LNCaP clone FGC (cell line): Measurements from ENCODE around the gene CPNE1.

Experiments
- DNase-seq: peaks from one replicate; pipeline ENCODE4 v3.0.0-alpha.2; 2011; ENCODE audit warnings: low read depth
- H3K4me3 ChIP-seq: 2 replicates; pipeline ENCODE4 v1.5.1; 2011; ENCODE audit warnings: mild to moderate bottlenecking, low read depth, low read length, control low read depth
- TF ChIP-seq, protein P1 (sequence below): IDR thresholded peaks from 2 replicates; pipeline ENCODE4 v1.5.1; 2012; ENCODE audit warnings: mild to moderate bottlenecking; ENCODE audit not compliant: control insufficient read depth, insufficient read depth; ENCODE audit errors: extremely low read depth

The CPNE1 gene

DNA sequence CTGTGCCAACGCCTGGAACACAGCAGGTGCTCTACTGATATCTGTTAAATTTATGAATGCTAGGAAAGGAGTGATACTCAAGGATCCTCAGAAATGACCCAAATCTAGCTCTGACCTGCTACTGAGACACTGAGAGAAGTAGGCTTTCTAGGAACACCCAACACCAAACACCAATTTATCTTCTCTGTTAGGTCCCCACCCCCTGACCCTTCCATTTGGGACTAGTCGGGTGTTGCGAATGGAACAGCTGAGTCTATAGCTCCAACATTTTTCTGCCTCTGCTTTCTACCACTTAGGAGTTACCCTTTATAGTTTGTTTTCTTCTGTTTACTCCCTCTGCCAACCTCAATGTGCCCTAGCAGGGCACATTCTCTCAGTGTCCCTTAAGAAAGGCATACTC, 24.0 kb downstream of the CPNE1 start:
- no peak for DNase-seq
- H3K4me3 ChIP-seq = no peak overlapping the region
- TF ChIP-seq, protein P1, sequence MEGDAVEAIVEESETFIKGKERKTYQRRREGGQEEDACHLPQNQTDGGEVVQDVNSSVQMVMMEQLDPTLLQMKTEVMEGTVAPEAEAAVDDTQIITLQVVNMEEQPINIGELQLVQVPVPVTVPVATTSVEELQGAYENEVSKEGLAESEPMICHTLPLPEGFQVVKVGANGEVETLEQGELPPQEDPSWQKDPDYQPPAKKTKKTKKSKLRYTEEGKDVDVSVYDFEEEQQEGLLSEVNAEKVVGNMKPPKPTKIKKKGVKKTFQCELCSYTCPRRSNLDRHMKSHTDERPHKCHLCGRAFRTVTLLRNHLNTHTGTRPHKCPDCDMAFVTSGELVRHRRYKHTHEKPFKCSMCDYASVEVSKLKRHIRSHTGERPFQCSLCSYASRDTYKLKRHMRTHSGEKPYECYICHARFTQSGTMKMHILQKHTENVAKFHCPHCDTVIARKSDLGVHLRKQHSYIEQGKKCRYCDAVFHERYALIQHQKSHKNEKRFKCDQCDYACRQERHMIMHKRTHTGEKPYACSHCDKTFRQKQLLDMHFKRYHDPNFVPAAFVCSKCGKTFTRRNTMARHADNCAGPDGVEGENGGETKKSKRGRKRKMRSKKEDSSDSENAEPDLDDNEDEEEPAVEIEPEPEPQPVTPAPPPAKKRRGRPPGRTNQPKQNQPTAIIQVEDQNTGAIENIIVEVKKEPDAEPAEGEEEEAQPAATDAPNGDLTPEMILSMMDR = no peak

DNA sequence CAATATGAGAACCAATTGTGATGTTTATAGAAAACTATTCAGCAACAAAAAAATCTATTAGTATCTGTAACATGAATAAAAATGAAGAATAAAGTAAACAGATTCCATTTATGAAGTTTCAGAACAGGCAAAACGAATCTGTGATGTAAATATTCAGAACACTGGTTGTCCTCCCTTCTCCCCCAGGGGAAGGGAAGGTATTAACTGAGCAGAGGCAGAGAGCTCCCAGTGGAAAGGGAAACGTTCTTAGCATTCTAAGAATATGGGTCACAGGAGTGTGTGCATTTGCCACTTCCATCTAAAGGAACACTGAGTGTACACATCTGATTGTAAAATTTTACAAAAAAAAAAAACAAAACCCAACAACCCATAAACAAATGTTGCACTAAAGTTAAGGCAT, 25.9 kb downstream of the CPNE1 start:
- TF ChIP-seq, protein P1 = no peak
- no peak for DNase-seq
- no peak overlapping the region for H3K4me3 ChIP-seq

DNA sequence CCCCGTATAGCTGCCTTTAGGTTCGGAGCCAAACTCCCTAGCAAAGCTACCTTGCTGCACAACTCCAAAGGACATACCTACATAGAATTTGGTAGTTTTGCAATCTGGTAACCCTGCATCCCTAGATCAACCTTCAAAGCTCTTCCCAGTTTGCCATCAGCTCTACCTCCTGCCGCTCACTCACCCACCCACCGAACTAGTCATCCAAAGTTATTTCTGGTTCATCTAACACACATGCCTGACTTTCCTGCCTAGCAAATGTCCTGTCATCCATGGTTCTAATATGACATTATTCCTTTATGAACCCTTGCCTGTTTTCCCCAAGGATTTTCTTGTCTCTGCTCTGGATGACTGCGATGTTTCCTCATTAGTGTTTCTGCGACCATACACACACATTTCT, 27.4 kb downstream of the CPNE1 start:
- TF ChIP-seq, protein P1 = no peak
- H3K4me3 ChIP-seq = no peak overlapping the region
- no peak for DNase-seq

DNA sequence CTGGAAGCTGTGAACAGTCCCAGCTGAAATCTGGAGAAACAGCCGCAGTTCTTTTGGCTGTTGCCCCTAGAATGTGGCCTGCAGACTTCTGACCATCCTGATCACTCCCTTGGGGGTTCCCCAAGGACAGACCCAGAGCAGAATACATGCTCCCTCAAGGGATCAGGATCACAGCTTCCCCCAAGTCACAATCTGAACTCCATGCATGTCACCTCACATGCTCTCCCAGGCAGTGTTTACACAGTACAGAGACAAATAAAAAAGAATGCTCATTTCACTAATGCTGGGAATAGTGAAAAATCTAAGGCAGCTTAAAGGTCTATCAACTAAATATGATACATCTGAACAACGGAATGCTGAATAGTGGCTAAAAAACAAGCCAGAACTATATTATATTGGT, 28.6 kb downstream of the CPNE1 start:
- TF ChIP-seq, protein P1 = no peak
- H3K4me3 ChIP-seq = no peak overlapping the region
- DNase-seq = no peak

DNA sequence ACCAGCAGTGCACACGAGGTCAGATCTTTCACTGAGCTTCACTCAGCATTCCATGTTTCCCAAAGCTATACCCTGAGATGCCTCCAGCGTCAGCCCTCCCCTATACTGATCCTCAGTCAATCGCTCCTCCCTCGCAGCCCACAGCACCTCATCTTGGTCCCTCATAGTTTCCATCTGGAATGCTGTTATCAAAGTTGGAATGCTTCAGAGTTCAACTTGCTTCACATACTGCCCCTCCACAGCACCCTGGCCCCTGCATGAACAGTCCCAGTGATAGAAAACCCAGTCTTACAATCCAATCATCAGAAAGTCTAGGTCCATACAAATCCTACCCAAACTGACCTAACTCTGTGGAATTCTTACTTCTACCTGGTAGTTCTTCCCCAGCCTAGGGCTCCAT, 29.0 kb downstream of the CPNE1 start:
- DNase-seq = no peak
- no peak overlapping the region for H3K4me3 ChIP-seq
- TF ChIP-seq, protein P1 = no peak

DNA sequence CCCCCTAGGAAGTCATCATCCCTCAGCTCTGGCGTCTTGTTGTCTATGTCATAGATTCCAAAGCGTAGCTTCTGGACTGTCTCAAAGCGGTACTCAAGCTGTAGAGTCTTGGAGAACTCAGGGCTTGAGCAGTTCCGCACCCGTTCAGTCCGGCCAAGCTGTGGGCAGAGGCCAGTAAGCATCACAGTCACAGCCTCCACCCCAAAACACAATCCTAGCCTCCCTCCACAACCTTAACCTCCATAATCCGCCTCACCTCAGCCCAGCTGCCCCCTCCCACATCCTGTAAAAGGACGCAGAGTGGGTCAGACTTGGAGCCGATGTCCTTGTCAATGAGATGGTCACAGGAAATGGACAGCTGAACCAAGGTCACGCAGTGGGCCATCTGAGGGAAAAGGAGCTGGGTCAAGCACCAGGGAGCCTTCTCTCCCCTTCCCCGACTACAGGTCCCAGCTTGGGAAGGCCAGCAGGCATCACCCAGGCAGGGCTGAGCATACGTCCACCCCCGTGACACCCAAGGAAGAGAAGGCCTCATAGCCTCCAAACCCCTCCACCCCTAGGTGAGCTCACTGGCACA, 32.1 kb downstream of the CPNE1 start:
- H3K4me3 ChIP-seq = no peak overlapping the region
- no peak for DNase-seq
- TF ChIP-seq, protein P1 = no peak

DNA sequence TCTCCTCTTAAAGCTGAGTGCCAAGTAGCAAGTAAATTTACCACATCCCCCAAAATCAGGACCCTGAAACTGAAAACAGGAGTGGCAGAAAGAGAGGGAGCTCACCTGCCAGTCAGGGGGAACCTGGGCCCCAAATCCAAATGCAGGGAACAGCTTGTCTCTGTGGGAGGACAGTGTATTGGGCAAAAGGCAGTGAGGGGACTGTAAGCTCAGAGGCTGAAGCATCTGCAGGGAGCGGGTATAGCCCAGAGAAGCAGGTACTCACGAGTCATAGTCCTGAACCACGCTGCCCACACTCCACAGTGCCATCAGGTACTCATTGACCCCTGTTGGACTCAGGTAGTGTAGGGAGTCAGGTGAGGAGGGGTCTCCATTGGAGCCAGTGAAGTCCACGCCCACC, 34.1 kb downstream of the CPNE1 start:
- DNase-seq = no peak
- TF ChIP-seq, protein P1 = no peak

More for the DNA sequence above, 34.1 kb downstream of the CPNE1 start:
- no peak overlapping the region for H3K4me3 ChIP-seq
